Esophagus (tissue), 2 donors: ENCODE measurements around the gene ZSCAN29. TPM values are rescaled to one million over a fixed set of nuclear protein-coding genes. Genes with fewer than 3 reads are reported as not detected.

ENCODE experiments used
- H3K27ac ChIP-seq, 2 donors: one replicate each; pipeline ENCODE4 v1.5.1; 2013; ENCODE audit warnings: low read depth in 2 of 2, mild to moderate bottlenecking in 2 of 2, inconsistent platforms in 1 of 2, low read length in 1 of 2, moderate library complexity in 1 of 2
- H3K27me3 ChIP-seq, 2 donors: one replicate each; pipeline ENCODE4 v1.6.1; 2013; ENCODE audit warnings: low read length in 2 of 2, control low read depth in 1 of 2, mild to moderate bottlenecking in 1 of 2; ENCODE audit not compliant: insufficient read depth in 2 of 2, control insufficient read depth in 1 of 2
- H3K36me3 ChIP-seq, 2 donors: one replicate each; pipeline ENCODE4 v1.6.1; 2013; ENCODE audit warnings: low read length in 1 of 2; ENCODE audit not compliant: control insufficient read depth in 2 of 2, insufficient read depth in 2 of 2
- H3K4me1 ChIP-seq, 2 donors: one replicate each; pipeline ENCODE4 v1.6.1; 2013; ENCODE audit warnings: low read length in 1 of 2; ENCODE audit not compliant: control insufficient read depth in 2 of 2, insufficient read depth in 2 of 2
- H3K4me3 ChIP-seq, 2 donors: one replicate each; pipeline ENCODE4 v1.5.1; 2013; ENCODE audit warnings: low read length in 2 of 2, mild to moderate bottlenecking in 2 of 2, low read depth in 1 of 2, moderate library complexity in 1 of 2
- H3K9me3 ChIP-seq, 2 donors: one replicate each; pipeline ENCODE4 v1.6.1; 2013; ENCODE audit warnings: mild to moderate bottlenecking in 2 of 2, low read depth in 1 of 2, low read length in 1 of 2, moderate library complexity in 1 of 2; ENCODE audit not compliant: control insufficient read depth in 2 of 2, insufficient read depth in 1 of 2
- WGBS, 2 donors: extraction: QIAGEN DNeasy Blood & Tissue Kit; methylation state at CpG; one replicate each; pipeline ENCODE4 v1.1.7; 2013; 5-methylcytosine and 5-hydroxymethylcytosine counted together
- polyA plus RNA-seq, 2 donors: library from polyadenylated mRNA; stranded (reverse); fragments of 200-250 nt; gene quantifications; one replicate each; pipeline ENCODE4 v1.2.3, GENCODE V29; 2013
- donor health status: healthy with polysubstance abuse.
- donor health status: Bipolar disorder and iron deficiency.

The ZSCAN29 gene
- polyA plus RNA-seq, 2 donors = 5.3 to 6.3 TPM

DNA sequence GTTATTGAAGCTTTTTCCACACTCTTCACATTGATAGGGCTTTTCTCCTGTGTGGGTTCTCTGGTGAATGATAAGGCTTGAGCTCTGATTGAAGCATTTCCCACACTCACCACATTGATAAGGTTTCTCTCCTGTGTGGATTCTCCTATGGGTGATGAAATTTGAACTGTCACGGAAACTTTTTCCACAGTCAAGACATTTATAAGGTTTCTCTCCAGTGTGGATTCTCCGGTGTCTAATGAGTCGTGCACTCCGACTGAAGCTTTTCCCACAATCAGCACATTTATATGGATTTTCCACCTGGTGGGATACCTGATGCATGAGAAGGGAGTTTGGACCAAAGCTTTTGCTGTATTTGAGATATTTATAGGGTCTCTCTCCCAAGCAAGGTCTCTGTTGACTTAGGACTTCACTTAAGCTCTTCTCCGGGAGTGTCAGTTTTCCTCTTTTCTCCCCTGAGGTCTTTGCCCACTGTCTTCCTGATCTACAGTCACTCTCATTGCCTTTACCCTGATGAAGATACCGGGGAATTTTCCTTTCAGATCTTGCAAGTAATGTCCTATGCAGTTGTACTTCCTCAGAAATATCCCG is 9.4 kb downstream of the ZSCAN29 start:
- H3K4me3 ChIP-seq = no peak overlapping the region
- H3K4me1 ChIP-seq = no peaks in the 10 kb centered on the region
- no peak overlapping the region for H3K27ac ChIP-seq
- H3K27me3 ChIP-seq = no peaks in the 10 kb centered on the region
- WGBS, 2 donors = 97 to 99% methylated on average over 7 of the region's 7 CpGs
- H3K9me3 ChIP-seq = peaks cover 2 to 16% of the 10 kb centered on the region in 2 donors
- H3K36me3 ChIP-seq = peaks cover 22 to 24% of the 10 kb centered on the region in 2 donors

GRCh38 chr15:43360821-43361220 is 10.0 kb downstream of the ZSCAN29 start:
- 86 to 92% methylated on average over 4 of the region's 4 CpGs for WGBS, 2 donors
- peaks cover 17 to 18% of the 10 kb centered on the region in 2 donors for H3K36me3 ChIP-seq

DNA sequence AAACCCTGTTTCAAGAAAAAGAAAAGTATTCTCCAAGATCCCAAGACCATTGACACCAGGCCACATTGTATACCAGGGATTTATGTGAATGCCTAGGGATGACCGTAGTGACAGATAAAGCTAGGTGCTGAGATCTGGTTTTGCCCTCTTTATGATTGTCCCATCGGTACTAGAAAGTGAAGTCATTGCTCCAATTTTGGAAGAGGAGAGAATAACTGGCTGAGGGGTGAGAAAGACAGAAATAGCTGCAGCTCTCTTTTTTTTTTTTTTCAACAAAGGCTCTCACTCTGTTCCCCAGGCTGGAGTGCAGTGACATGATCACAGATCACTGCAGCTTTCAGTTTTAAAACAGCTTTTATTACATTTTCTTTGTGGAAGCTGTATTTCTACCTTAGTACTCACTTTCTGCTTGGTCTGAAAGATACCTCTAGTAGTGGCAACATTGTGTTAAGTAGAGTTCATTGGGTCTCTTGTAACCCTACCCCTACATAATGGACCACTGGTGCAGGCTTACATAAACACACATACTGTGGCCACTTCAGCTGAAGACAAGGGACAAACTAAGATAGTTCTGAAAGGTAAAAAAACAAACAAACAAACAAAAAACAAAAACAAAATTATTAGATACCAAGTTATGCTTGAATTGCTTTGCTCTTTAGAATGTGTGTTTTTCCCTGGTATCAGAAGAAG is 18.0 kb downstream of the ZSCAN29 start:
- H3K4me1 ChIP-seq = no peaks in the 10 kb centered on the region
- H3K27ac ChIP-seq = no peak overlapping the region
- no peak overlapping the region for H3K4me3 ChIP-seq
- no peaks in the 10 kb centered on the region for H3K27me3 ChIP-seq
- H3K36me3 ChIP-seq = peaks cover 3% of the 10 kb centered on the region in 2 donors
- no peaks in the 10 kb centered on the region for H3K9me3 ChIP-seq
- WGBS, 2 donors = 88 to 89% methylated on average over 2 of the region's 2 CpGs

More at GRCh38 chr15:43360821-43361220, 10.0 kb downstream of the ZSCAN29 start:
- Histone ChIP-seq H3K9me3 (peaks cover 2 to 16% of the 10 kb centered on the region in 2 donors), H3K4me1 (no peaks in the 10 kb centered on the region), H3K27me3 (no peaks in the 10 kb centered on the region), H3K27ac (no peak overlapping the region), H3K4me3 (no peak overlapping the region)

- Histone ChIP-seq H3K4me3 (no peak overlapping the region), H3K9me3 (no peaks in the 10 kb centered on the region), H3K4me1 (no peaks in the 10 kb centered on the region), H3K27ac (no peak overlapping the region), H3K27me3 (no peaks in the 10 kb centered on the region), H3K36me3 (peaks cover 3% of the 10 kb centered on the region in 2 donors)
- WGBS, 2 donors = 85 to 88% methylated on average over 3 of the region's 3 CpGs
Observed at GRCh38 chr15:43347114-43347513, 23.7 kb downstream of the ZSCAN29 start.

GRCh38 chr15:43346305-43346704 is 24.5 kb downstream of the ZSCAN29 start:
- H3K27ac ChIP-seq = no peak overlapping the region
- H3K27me3 ChIP-seq = no peaks in the 10 kb centered on the region
- no peaks in the 10 kb centered on the region for H3K4me1 ChIP-seq
- H3K9me3 ChIP-seq = no peaks in the 10 kb centered on the region
- 93 to 97% methylated on average over 2 of the region's 2 CpGs for WGBS, 2 donors
- no peak overlapping the region for H3K4me3 ChIP-seq
- peaks cover 3% of the 10 kb centered on the region in 2 donors for H3K36me3 ChIP-seq

DNA sequence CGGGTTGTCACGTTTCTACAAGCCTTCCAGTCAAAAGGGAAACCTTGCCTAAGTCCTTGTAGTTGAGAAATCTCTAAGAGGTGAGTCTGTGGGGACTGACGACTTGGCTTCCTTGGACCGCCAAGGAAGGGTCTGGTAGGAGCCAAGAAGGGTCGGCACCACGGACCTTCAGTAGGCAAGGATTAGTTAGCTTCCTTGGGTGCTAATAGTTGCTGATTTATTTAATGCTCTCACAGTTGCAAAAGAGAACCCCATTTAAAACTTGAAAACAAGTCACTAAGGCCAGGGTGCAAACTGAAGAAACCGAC is 40.1 kb downstream of the ZSCAN29 start:
- Histone ChIP-seq H3K36me3 (no peaks in the 10 kb centered on the region), H3K27me3 (no peaks in the 10 kb centered on the region), H3K4me1 (peaks cover 4 to 10% of the 10 kb centered on the region in 2 donors), H3K9me3 (no peaks in the 10 kb centered on the region), H3K27ac (peak overlapping the region; percentile 96 to 97), H3K4me3 (peak overlapping the region; percentile 76 to 94)
- WGBS, 2 donors = 5 to 6% methylated on average over 7 of the region's 7 CpGs

DNA sequence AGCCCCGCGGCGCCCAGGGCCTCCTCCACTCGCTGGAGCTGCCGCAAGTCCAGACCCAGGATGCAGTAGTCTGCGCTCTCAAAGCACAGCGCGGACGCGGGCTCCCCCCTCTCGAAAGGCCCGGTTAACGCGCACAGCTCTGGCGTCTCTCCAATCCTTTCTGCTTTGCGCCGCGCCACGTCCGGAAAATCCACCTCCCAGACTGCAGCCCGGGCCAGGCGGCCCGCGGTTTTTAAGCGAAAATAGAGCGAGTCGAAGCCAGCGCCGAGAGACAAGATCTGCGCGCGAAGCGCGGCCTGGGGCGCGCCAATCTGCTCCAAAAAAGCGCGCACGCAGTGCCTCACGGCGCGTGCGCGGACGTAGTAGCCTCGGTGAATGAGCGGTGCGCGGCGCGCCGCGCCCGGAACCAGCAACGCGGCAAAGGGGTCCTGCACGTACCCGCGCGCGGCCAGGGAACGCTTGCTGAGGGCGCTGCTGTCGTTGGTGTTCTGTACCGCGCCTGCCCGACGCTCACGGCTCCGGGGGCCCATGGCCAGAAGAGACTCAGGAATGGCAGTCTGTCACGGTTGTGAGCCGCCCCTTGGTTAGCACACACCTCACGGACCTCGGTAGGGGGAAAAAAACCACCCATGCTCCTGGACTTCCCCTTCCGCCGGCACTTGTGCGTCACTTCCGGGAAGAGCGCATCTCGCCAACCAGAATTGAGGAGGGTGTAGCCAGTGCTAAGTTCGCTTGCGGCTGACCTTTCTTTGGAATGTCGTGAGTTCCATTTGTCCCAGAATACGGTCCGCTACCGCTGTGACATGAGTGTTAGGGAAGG is 40.7 kb downstream of the ZSCAN29 start, which contains the start of gene LCMT2:
Gene LCMT2 (minus strand): TSS at position 614 of the 820 bp plus-strand sequence. CDS start 84 bp downstream, at position 530.
- H3K4me3 ChIP-seq = peak within 1 kb of the TSS; percentile 76 to 94
- peak within 1 kb of the TSS; percentile 96 to 97 for H3K27ac ChIP-seq
- no peaks in the 10 kb centered on the region for H3K36me3 ChIP-seq
- no peaks in the 10 kb centered on the region for H3K9me3 ChIP-seq
- no peaks in the 10 kb centered on the region for H3K27me3 ChIP-seq
- 0% methylated on average over 84 to 86 of the region's 86 CpGs for WGBS, 2 donors
- H3K4me1 ChIP-seq = peaks cover 4 to 10% of the 10 kb centered on the region in 2 donors

- Histone ChIP-seq H3K4me1 (peaks cover 4 to 10% of the 10 kb centered on the region in 2 donors), H3K36me3 (no peaks in the 10 kb centered on the region), H3K9me3 (no peaks in the 10 kb centered on the region), H3K27me3 (no peaks in the 10 kb centered on the region), H3K4me3 (peak overlapping the region; percentile 76 to 94), H3K27ac (peak overlapping the region; percentile 96 to 97)
- WGBS, 2 donors = 13% methylated on average over 38 of the region's 38 CpGs
Observed at GRCh38 chr15:43329217-43329959, 41.5 kb downstream of the ZSCAN29 start.

DNA sequence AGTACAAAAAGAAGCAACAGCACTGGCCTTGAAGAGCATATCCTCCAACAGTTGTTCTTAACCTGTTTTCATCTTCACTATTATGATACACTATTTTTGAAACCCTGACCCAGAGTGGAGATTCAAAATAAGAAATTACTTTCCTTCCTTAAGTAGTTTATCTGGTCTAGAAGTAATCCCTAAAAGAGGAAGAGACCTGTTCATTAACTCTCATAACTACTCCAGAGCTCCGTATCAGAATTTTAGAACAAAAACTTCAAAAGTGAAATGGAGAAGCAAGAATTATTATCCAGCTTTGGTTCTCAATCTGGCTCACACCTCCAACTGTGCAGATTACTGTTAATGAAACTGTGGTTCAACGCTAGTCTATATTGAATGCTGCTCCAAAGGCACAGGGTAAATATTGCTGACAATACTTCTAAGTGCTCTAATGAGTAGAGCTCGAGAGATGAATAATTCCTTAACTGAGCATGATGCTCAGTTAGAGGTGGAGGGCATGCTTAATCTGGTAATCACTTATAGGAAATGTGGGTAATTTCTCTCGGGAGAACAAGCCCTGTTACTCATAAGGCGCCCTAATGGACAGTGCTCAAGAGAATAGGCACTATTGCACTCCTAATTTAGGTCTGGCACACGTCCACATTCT is 45.7 kb downstream of the ZSCAN29 start:
- H3K4me1 ChIP-seq = peaks cover 4 to 10% of the 10 kb centered on the region in 2 donors
- 64 to 67% methylated on average over 6 of the region's 6 CpGs for WGBS, 2 donors

More for the DNA sequence above, 45.7 kb downstream of the ZSCAN29 start:
- Histone ChIP-seq H3K36me3 (no peaks in the 10 kb centered on the region), H3K27me3 (no peaks in the 10 kb centered on the region), H3K27ac (no peak overlapping the region), H3K4me3 (no peak overlapping the region), H3K9me3 (no peaks in the 10 kb centered on the region)
